ENCODE results near the gene SLC6A9. TPM values are rescaled to one million over a fixed set of nuclear protein-coding genes. Genes with fewer than 3 reads are reported as not detected.

Gene SLC6A9
- total and polyA plus RNA-seq, 2 donors from 2014 or later: 2.0 to 12.6 TPM

GRCh38 chr1:44060830-44061267 lies 29.6 kb upstream of the SLC6A9 start:
- no peaks in the 10 kb centered on the region for H3K27me3 ChIP-seq (ENCODE audit: control insufficient read depth, insufficient read depth, low read length)
- no peaks in the 10 kb centered on the region for H3K9me3 ChIP-seq (ENCODE audit: control insufficient read depth in 2 of 3, insufficient read depth in 1 of 3, low read length in 3 of 3)
- no peak overlapping the region for H3K4me3 ChIP-seq (ENCODE audit: low read length in 3 of 3)
- no peak overlapping the region for H3K9ac ChIP-seq (ENCODE audit: low read length in 3 of 3)
- no peaks in the 10 kb centered on the region for H3K4me1 ChIP-seq (ENCODE audit: control insufficient read depth in 2 of 3, insufficient read depth in 2 of 3, low read depth in 1 of 3, low read length in 3 of 3)
- intact Hi-C loops (cut with DNase I): no loop called here
- H3K36me3 ChIP-seq (ENCODE audit: control insufficient read depth in 2 of 3, insufficient read depth in 3 of 3, low read length in 3 of 3): no peaks in the 10 kb centered on the region
- no peak for DNase-seq
- TF ChIP-seq, protein P1, sequence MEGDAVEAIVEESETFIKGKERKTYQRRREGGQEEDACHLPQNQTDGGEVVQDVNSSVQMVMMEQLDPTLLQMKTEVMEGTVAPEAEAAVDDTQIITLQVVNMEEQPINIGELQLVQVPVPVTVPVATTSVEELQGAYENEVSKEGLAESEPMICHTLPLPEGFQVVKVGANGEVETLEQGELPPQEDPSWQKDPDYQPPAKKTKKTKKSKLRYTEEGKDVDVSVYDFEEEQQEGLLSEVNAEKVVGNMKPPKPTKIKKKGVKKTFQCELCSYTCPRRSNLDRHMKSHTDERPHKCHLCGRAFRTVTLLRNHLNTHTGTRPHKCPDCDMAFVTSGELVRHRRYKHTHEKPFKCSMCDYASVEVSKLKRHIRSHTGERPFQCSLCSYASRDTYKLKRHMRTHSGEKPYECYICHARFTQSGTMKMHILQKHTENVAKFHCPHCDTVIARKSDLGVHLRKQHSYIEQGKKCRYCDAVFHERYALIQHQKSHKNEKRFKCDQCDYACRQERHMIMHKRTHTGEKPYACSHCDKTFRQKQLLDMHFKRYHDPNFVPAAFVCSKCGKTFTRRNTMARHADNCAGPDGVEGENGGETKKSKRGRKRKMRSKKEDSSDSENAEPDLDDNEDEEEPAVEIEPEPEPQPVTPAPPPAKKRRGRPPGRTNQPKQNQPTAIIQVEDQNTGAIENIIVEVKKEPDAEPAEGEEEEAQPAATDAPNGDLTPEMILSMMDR (IDR thresholded peaks at IDR 0.05; ENCODE audit: borderline replicate concordance, extremely low read depth, insufficient read depth): no peak
- no peak for FAIRE-seq
- no peak overlapping the region for H3K27ac ChIP-seq (ENCODE audit: low read depth in 2 of 2, low read length in 2 of 2)

- TF ChIP-seq, protein P1 (IDR thresholded peaks at IDR 0.05; ENCODE audit: borderline replicate concordance, extremely low read depth, insufficient read depth): no peak
- DNase-seq: no peak
- Histone ChIP-seq H3K27me3 (ENCODE audit: control insufficient read depth, insufficient read depth, low read length) (no peaks in the 10 kb centered on the region), H3K4me1 (ENCODE audit: control insufficient read depth in 2 of 3, insufficient read depth in 2 of 3, low read depth in 1 of 3, low read length in 3 of 3) (no peaks in the 10 kb centered on the region), H3K27ac (ENCODE audit: low read depth in 2 of 2, low read length in 2 of 2) (no peak overlapping the region), H3K4me3 (ENCODE audit: low read length in 3 of 3) (no peak overlapping the region), H3K9me3 (ENCODE audit: control insufficient read depth in 2 of 3, insufficient read depth in 1 of 3, low read length in 3 of 3) (no peaks in the 10 kb centered on the region), H3K9ac (ENCODE audit: low read length in 3 of 3) (no peak overlapping the region), H3K36me3 (ENCODE audit: control insufficient read depth in 2 of 3, insufficient read depth in 3 of 3, low read length in 3 of 3) (no peaks in the 10 kb centered on the region)
- no peak for FAIRE-seq
- intact Hi-C loops (cut with DNase I): no loop called here
Observed at GRCh38 chr1:44059664-44060355, 28.5 kb upstream of the SLC6A9 start.

DNA sequence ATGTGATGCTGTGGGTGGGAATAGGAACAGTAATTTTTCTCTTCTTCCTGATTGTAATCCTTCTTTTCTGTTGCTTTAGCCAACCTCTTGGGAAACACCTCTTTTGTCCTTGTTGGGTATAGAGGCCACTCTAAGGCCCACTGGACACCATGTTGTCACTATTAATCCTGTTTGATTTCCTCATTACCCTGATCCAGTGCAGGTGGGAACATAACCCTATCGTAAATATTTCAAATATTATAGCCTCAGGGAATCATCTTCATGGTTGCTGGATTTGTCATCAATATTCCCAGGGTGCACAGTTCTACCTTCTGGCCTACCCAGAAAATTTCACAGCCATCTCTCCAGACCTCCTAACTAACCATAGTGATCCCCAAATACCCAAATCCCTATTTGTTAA lies 27.9 kb upstream of the SLC6A9 start:
- DNase-seq: no peak
- intact Hi-C loops (cut with DNase I): no loop called here
- Histone ChIP-seq H3K4me1 (ENCODE audit: control insufficient read depth in 2 of 3, insufficient read depth in 2 of 3, low read depth in 1 of 3, low read length in 3 of 3) (no peaks in the 10 kb centered on the region), H3K9me3 (ENCODE audit: control insufficient read depth in 2 of 3, insufficient read depth in 1 of 3, low read length in 3 of 3) (no peaks in the 10 kb centered on the region), H3K27me3 (ENCODE audit: control insufficient read depth, insufficient read depth, low read length) (no peaks in the 10 kb centered on the region), H3K4me3 (ENCODE audit: low read length in 3 of 3) (no peak overlapping the region), H3K9ac (ENCODE audit: low read length in 3 of 3) (no peak overlapping the region), H3K27ac (ENCODE audit: low read depth in 2 of 2, low read length in 2 of 2) (no peak overlapping the region), H3K36me3 (ENCODE audit: control insufficient read depth in 2 of 3, insufficient read depth in 3 of 3, low read length in 3 of 3) (no peaks in the 10 kb centered on the region)
- no peak for FAIRE-seq
- TF ChIP-seq, protein P1 (IDR thresholded peaks at IDR 0.05; ENCODE audit: borderline replicate concordance, extremely low read depth, insufficient read depth): no peak

GRCh38 chr1:44057293-44057692 lies 26.0 kb upstream of the SLC6A9 start:
- no peak overlapping the region for H3K4me3 ChIP-seq (ENCODE audit: low read length in 3 of 3)
- H3K9me3 ChIP-seq (ENCODE audit: control insufficient read depth in 2 of 3, insufficient read depth in 1 of 3, low read length in 3 of 3): no peaks in the 10 kb centered on the region
- intact Hi-C loops (cut with DNase I): no loop called here
- H3K4me1 ChIP-seq (ENCODE audit: control insufficient read depth in 2 of 3, insufficient read depth in 2 of 3, low read depth in 1 of 3, low read length in 3 of 3): no peaks in the 10 kb centered on the region
- no peaks in the 10 kb centered on the region for H3K36me3 ChIP-seq (ENCODE audit: control insufficient read depth in 2 of 3, insufficient read depth in 3 of 3, low read length in 3 of 3)
- no peak overlapping the region for H3K9ac ChIP-seq (ENCODE audit: low read length in 3 of 3)
- no peak overlapping the region for H3K27ac ChIP-seq (ENCODE audit: low read depth in 2 of 2, low read length in 2 of 2)
- FAIRE-seq: no peak
- no peak for DNase-seq
- TF ChIP-seq, protein P1 (IDR thresholded peaks at IDR 0.05; ENCODE audit: borderline replicate concordance, extremely low read depth, insufficient read depth): no peak
- H3K27me3 ChIP-seq (ENCODE audit: control insufficient read depth, insufficient read depth, low read length): no peaks in the 10 kb centered on the region

Data from kidney (tissue), 14 donors.